Esophagus (tissue), 2 donors: Measurements from ENCODE around the gene TNNC2. TPM values are rescaled to one million over a fixed set of nuclear protein-coding genes. Genes with fewer than 3 reads are reported as not detected.
"Not testable (repeated sequence)": the region's sequence is repeated elsewhere in the genome, so short reads cannot be mapped to it uniquely, and the experiment has no call there.

Source experiments
- H3K27ac ChIP-seq, 2 donors: one replicate each; pipeline ENCODE4 v1.5.1; 2013; ENCODE audit warnings: low read depth in 2 of 2, mild to moderate bottlenecking in 2 of 2, inconsistent platforms in 1 of 2, low read length in 1 of 2, moderate library complexity in 1 of 2
- H3K27me3 ChIP-seq, 2 donors: one replicate each; pipeline ENCODE4 v1.6.1; 2013; ENCODE audit warnings: low read length in 2 of 2, control low read depth in 1 of 2, mild to moderate bottlenecking in 1 of 2; ENCODE audit not compliant: insufficient read depth in 2 of 2, control insufficient read depth in 1 of 2
- H3K36me3 ChIP-seq, 2 donors: one replicate each; pipeline ENCODE4 v1.6.1; 2013; ENCODE audit warnings: low read length in 1 of 2; ENCODE audit not compliant: control insufficient read depth in 2 of 2, insufficient read depth in 2 of 2
- H3K4me1 ChIP-seq, 2 donors: one replicate each; pipeline ENCODE4 v1.6.1; 2013; ENCODE audit warnings: low read length in 1 of 2; ENCODE audit not compliant: control insufficient read depth in 2 of 2, insufficient read depth in 2 of 2
- H3K4me3 ChIP-seq, 2 donors: one replicate each; pipeline ENCODE4 v1.5.1; 2013; ENCODE audit warnings: low read length in 2 of 2, mild to moderate bottlenecking in 2 of 2, low read depth in 1 of 2, moderate library complexity in 1 of 2
- H3K9me3 ChIP-seq, 2 donors: one replicate each; pipeline ENCODE4 v1.6.1; 2013; ENCODE audit warnings: mild to moderate bottlenecking in 2 of 2, low read depth in 1 of 2, low read length in 1 of 2, moderate library complexity in 1 of 2; ENCODE audit not compliant: control insufficient read depth in 2 of 2, insufficient read depth in 1 of 2
- WGBS, 2 donors: extraction: QIAGEN DNeasy Blood & Tissue Kit; methylation state at CpG; one replicate each; pipeline ENCODE4 v1.1.7; 2013; 5-methylcytosine and 5-hydroxymethylcytosine counted together
- polyA plus RNA-seq, 2 donors: library from polyadenylated mRNA; stranded (reverse); fragments of 200-250 nt; gene quantifications; one replicate each; pipeline ENCODE4 v1.2.3, GENCODE V29; 2013
- donor health status: healthy with polysubstance abuse.
- donor health status: Bipolar disorder and iron deficiency.

Gene TNNC2
- 1 to 10 TPM in 1 of 2 donors, under 1 TPM in 1; 0.28 to 1.0 TPM for polyA plus RNA-seq

GRCh38 chr20:45827030-45827652, at the start of gene TNNC2:
Gene TNNC2 (minus strand): TSS chr20:45827312. CDS start chr20:45827248, 64 bp downstream.
- Histone ChIP-seq H3K27ac (peak within 1 kb of the TSS; percentile 29 to 66), H3K36me3 (no peaks in the 10 kb centered on the region), H3K4me1 (peaks cover 3 to 16% of the 10 kb centered on the region in 2 donors), H3K4me3 (no peak within 1 kb of the TSS), H3K27me3 (peaks cover 0 to 2% of the 10 kb centered on the region in 2 donors), H3K9me3 (no peaks in the 10 kb centered on the region)
- 78 to 88% methylated on average over 8 of the region's 8 CpGs for WGBS, 2 donors

- H3K4me1 ChIP-seq, result peaks cover 0 to 6% of the 10 kb centered on the region in 2 donors
- no peaks in the 10 kb centered on the region for H3K9me3 ChIP-seq
- no peak overlapping the region for H3K27ac ChIP-seq
- H3K36me3 ChIP-seq, result peaks cover 0 to 10% of the 10 kb centered on the region in 2 donors
- H3K27me3 ChIP-seq, result no peaks in the 10 kb centered on the region
- H3K4me3 ChIP-seq, result no peak overlapping the region
- WGBS, 2 donors, result 69 to 78% methylated on average over 4 of the region's 4 CpGs
Measured at GRCh38 chr20:45874576-45874975, 47.5 kb upstream of the TNNC2 start.

- H3K4me1 ChIP-seq, H3K27ac ChIP-seq, H3K9me3 ChIP-seq, H3K27me3 ChIP-seq, H3K4me3 ChIP-seq: not testable (repeated sequence)
- WGBS, 2 donors, result 94 to 95% methylated on average over 10 of the region's 10 CpGs
- peaks cover 0 to 10% of the 10 kb centered on the region in 2 donors for H3K36me3 ChIP-seq
Measured at GRCh38 chr20:45874104-45874481, 47.0 kb upstream of the TNNC2 start.

- Histone ChIP-seq H3K4me3 (no peak overlapping the region), H3K9me3 (no peaks in the 10 kb centered on the region), H3K4me1 (peaks cover 0 to 6% of the 10 kb centered on the region in 2 donors), H3K36me3 (peaks cover 0 to 10% of the 10 kb centered on the region in 2 donors), H3K27me3 (no peaks in the 10 kb centered on the region), H3K27ac (peak overlapping the region in 1 of 2 donors; percentile 45)
- WGBS, 2 donors, result 68 to 75% methylated on average over 1 of the region's 1 CpG
Measured at GRCh38 chr20:45873409-45874103, 46.4 kb upstream of the TNNC2 start.

- 81 to 85% methylated on average over 4 of the region's 4 CpGs for WGBS, 2 donors
Measured at GRCh38 chr20:45872626-45873025, 45.5 kb upstream of the TNNC2 start.

GRCh38 chr20:45867819-45868176, 40.7 kb upstream of the TNNC2 start:
- H3K27ac ChIP-seq, result no peak overlapping the region

More at GRCh38 chr20:45872626-45873025, 45.5 kb upstream of the TNNC2 start:
- Histone ChIP-seq H3K9me3 (no peaks in the 10 kb centered on the region), H3K4me1 (peaks cover 0 to 6% of the 10 kb centered on the region in 2 donors), H3K36me3 (peaks cover 0 to 5% of the 10 kb centered on the region in 2 donors), H3K27ac (peak overlapping the region in 1 of 2 donors; percentile 71), H3K4me3 (no peak overlapping the region), H3K27me3 (no peaks in the 10 kb centered on the region)

GRCh38 chr20:45867136-45867818, 40.2 kb upstream of the TNNC2 start:
- WGBS, 2 donors, result 76 to 87% methylated on average over 6 of the region's 6 CpGs
- no peak overlapping the region for H3K4me3 ChIP-seq
- H3K36me3 ChIP-seq, result no peaks in the 10 kb centered on the region
- no peaks in the 10 kb centered on the region for H3K4me1 ChIP-seq
- H3K9me3 ChIP-seq, result no peaks in the 10 kb centered on the region
- no peaks in the 10 kb centered on the region for H3K27me3 ChIP-seq
- H3K27ac ChIP-seq, result no peak overlapping the region

More at GRCh38 chr20:45867819-45868176, 40.7 kb upstream of the TNNC2 start:
- Histone ChIP-seq H3K4me3 (no peak overlapping the region), H3K27me3 (no peaks in the 10 kb centered on the region), H3K4me1 (peaks cover 0 to 5% of the 10 kb centered on the region in 2 donors), H3K9me3 (no peaks in the 10 kb centered on the region), H3K36me3 (peaks cover 0 to 2% of the 10 kb centered on the region in 2 donors)

- no peaks in the 10 kb centered on the region for H3K27me3 ChIP-seq
- no peak overlapping the region for H3K27ac ChIP-seq
- no peaks in the 10 kb centered on the region for H3K4me1 ChIP-seq
- H3K4me3 ChIP-seq, result no peak overlapping the region
- WGBS, 2 donors, result 96 to 97% methylated on average over 5 of the region's 5 CpGs
- H3K9me3 ChIP-seq, result no peaks in the 10 kb centered on the region
- H3K36me3 ChIP-seq, result no peaks in the 10 kb centered on the region
Measured at GRCh38 chr20:45866454-45866853, 39.3 kb upstream of the TNNC2 start.

GRCh38 chr20:45863543-45864470, 36.7 kb upstream of the TNNC2 start:
- Histone ChIP-seq H3K36me3 (no peaks in the 10 kb centered on the region), H3K4me3 (no peak overlapping the region), H3K27me3 (no peaks in the 10 kb centered on the region), H3K4me1 (no peaks in the 10 kb centered on the region), H3K27ac (no peak overlapping the region), H3K9me3 (no peaks in the 10 kb centered on the region)
- WGBS, 2 donors, result 89 to 91% methylated on average over 7 of the region's 7 CpGs
